Cerebellar cortex (tissue), 1 donor: ENCODE results near the gene TBX3.

ENCODE experiments used
- DNase-seq: peaks from one replicate; pipeline ENCODE4 v3.0.0-alpha.2; 2015; ENCODE audit warnings: low spot score

The TBX3 gene

DNA sequence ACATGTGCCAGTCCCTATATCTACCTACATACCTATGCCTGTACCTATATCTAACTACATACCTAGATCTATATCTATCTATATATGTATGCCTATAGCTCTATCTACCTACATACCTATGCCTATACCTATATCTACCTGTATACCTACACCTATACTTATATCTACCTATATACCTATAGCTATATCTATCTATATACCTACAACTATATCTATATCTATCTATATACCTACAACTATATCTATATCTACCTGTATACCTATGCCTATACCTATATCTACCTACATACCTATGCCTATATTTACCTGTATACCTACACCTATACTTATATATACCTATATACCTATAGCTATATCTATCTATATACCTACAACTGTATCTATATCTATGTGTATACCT is 56.6 kb downstream of the TBX3 start:
- no peak for DNase-seq

DNA sequence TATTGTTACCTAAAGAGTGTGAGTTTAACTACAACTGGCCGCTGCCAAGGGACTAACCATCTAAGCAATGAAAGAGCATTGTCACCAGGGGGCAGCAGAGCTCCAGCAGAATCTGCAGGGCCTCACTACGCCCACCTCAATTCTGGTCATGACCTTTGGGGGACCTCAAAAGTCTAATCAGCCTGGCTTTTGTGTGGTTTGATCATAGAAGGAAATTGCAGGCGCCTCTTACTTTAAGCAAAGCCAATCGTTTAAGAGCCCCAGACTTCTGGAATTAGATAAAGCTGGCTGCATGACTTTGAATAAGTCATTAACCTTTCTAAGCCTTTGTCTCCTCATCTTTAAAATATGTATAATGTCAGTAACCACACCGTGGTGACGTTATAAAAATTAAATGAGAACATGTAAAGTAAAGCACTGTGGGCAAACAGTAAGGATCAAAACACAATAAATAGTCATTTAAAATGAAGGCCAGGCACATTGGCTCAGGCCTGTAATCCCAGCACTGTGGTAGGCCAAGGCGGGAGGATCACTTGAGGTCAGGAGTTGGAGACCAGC is 58.6 kb downstream of the TBX3 start:
- DNase-seq, result peak; percentile 8

- DNase-seq, result no peak
Observed at GRCh38 chr12:114623737-114624136, 60.2 kb downstream of the TBX3 start.
